ENCODE measurements around the gene TMEM94. TPM values are rescaled to one million over a fixed set of nuclear protein-coding genes. Genes with fewer than 3 reads are reported as not detected.

Gene TMEM94
- total and polyA plus RNA-seq, 2 of the 4 experiments (the other 2 are of a cell fraction) = 8.4 to 64.7 TPM

DNA sequence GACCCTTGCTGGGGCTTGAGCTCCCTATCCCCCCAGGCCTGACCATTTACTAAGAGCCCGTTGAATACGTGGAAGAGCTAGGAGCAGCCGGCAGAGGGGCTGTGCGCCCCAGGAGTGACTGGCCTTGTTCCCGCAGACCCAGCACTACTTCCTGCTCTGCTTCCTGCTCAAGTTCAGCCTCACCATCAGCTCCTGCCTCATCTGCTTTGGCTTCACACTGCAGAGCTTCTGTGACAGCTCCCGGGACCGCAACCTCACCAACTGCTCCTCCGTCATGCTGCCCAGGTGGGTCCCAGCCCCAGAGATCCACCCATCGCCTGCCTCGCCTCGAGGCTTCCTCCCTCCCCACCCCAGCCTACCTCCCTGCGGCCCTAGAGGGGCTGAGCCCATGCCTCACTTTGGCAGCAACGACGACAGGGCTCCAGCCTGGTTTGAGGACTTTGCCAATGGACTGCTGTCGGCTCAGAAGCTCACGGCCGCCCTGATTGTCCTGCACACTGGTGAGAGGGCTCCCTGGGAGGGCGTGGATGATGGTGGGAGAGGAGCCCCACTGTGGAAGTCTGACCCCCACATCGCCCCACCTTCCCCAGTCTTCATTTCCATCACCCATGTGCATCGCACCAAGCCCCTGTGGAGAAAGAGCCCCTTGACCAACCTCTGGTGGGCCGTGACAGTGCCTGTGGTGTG, 41.7 kb downstream of the TMEM94 start:
- DNase-seq (no peak), ATAC-seq (ENCODE audit: low read depth) (no peak)
- Histone ChIP-seq H2BK5ac (ENCODE audit: low read depth, low read length, poor library complexity, severe bottlenecking) (no peak overlapping the region), H3K9me3 (ENCODE audit: control insufficient read depth, insufficient read depth, low read length) (no peaks in the 10 kb centered on the region), H3K4ac (ENCODE audit: low read depth, low read length) (no peak overlapping the region), H2AK5ac (ENCODE audit: low read depth, low read length) (no peak overlapping the region), H2BK20ac (ENCODE audit: low read depth, low read length) (no peak overlapping the region), H2AK9ac (replicated peaks; ENCODE audit: low read depth, low read length, poor library complexity) (peak overlapping the region; percentile 72), H3K27ac (ENCODE audit: insufficient read depth, low read length) (no peak overlapping the region), H3K4me1 (ENCODE audit: control insufficient read depth, insufficient read depth, low read length) (no peaks in the 10 kb centered on the region), H4K8ac (ENCODE audit: low read depth in 2 of 2, low read length in 2 of 2) (no peak overlapping the region), H2AFZ (replicated peaks; ENCODE audit: low read length, poor library complexity) (no peak overlapping the region), H3K79me1 (ENCODE audit: low read depth in 1 of 2, low read length in 2 of 2) (no peaks in the 10 kb centered on the region), H3K4me2 (ENCODE audit: low read depth, low read length) (no peak overlapping the region), H3K18ac (ENCODE audit: low read depth, low read length) (no peak overlapping the region), H3K56ac (ENCODE audit: extremely low read depth, insufficient read depth, low read length) (no peak overlapping the region), H2BK15ac (ENCODE audit: low read depth, low read length) (no peak overlapping the region), H3K4me3 (ENCODE audit: insufficient read depth, low read depth, low read length) (no peak overlapping the region), H2BK120ac (ENCODE audit: low read depth, low read length) (no peak overlapping the region), H3K9ac (ENCODE audit: low read depth, low read length) (no peak overlapping the region), H3K23ac (ENCODE audit: low read depth, low read length) (no peak overlapping the region), H3K27me3 (ENCODE audit: control insufficient read depth, insufficient read depth, low read length) (no peaks in the 10 kb centered on the region), H3K14ac (replicated peaks; ENCODE audit: low read depth, low read length) (no peak overlapping the region), H4K20me1 (ENCODE audit: insufficient read depth, low read length) (no peaks in the 10 kb centered on the region), H3K9me1 (ENCODE audit: insufficient read depth, low read length) (no peaks in the 10 kb centered on the region), H4K91ac (ENCODE audit: insufficient read depth, low read depth, low read length) (no peak overlapping the region), H3K36me3 (ENCODE audit: control insufficient read depth, insufficient read depth, low read length) (peaks cover 57% of the 10 kb centered on the region), H4K5ac (ENCODE audit: low read depth, low read length) (no peak overlapping the region)
- ChIA-PET CTCF (no interaction called here), POLR2A (ENCODE audit: unreplicated experiment) (no interaction called here)
- WGBS, 2 experiments (ENCODE audit: extremely low coverage in 2 of 2, insufficient read length in 1 of 2) = 98% methylated on average over 5 of the region's 21 CpGs; no CpG with 5 or more reads in 1 of the 2 experiments
- BruUV-seq (replicated peaks) = no TSS peak
- in situ Hi-C loops (cut with MboI; ENCODE audit: low sequenced_read_pairs) (no loop called here), dilution Hi-C loops (cut with HindIII; ENCODE audit: low sequenced_read_pairs, unreplicated experiment) (no loop called here), intact Hi-C loops (cut with micrococcal nuclease) (no loop called here)
- TF ChIP-seq, protein P1, sequence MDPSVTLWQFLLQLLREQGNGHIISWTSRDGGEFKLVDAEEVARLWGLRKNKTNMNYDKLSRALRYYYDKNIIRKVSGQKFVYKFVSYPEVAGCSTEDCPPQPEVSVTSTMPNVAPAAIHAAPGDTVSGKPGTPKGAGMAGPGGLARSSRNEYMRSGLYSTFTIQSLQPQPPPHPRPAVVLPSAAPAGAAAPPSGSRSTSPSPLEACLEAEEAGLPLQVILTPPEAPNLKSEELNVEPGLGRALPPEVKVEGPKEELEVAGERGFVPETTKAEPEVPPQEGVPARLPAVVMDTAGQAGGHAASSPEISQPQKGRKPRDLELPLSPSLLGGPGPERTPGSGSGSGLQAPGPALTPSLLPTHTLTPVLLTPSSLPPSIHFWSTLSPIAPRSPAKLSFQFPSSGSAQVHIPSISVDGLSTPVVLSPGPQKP (IDR thresholded peaks at IDR 0.05; ENCODE audit: borderline replicate concordance, low read depth, low read length) = no peak
- TF ChIP-seq, protein P2, sequence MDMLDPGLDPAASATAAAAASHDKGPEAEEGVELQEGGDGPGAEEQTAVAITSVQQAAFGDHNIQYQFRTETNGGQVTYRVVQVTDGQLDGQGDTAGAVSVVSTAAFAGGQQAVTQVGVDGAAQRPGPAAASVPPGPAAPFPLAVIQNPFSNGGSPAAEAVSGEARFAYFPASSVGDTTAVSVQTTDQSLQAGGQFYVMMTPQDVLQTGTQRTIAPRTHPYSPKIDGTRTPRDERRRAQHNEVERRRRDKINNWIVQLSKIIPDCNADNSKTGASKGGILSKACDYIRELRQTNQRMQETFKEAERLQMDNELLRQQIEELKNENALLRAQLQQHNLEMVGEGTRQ (IDR thresholded peaks at IDR 0.05; ENCODE audit: low read depth, low read length) = no peak
- TF ChIP-seq CEBPB (IDR thresholded peaks at IDR 0.05; ENCODE audit: low read depth, low read length) (no peak), MXI1 (IDR thresholded peaks at IDR 0.05; ENCODE audit: borderline replicate concordance, low read depth, low read length) (no peak), RCOR1 (IDR thresholded peaks at IDR 0.05; ENCODE audit: insufficient replicate concordance, low read length) (no peak), CHD1 (IDR thresholded peaks at IDR 0.05; ENCODE audit: low read depth, low read length) (no peak), POLR2A (IDR thresholded peaks at IDR 0.05; ENCODE audit: low read depth, low read length) (no peak), MAFK (IDR thresholded peaks at IDR 0.05; ENCODE audit: low read depth, low read length) (no peak), MAZ (IDR thresholded peaks at IDR 0.05; ENCODE audit: borderline replicate concordance, low read depth, low read length) (no peak), RFX5 (IDR thresholded peaks at IDR 0.05; ENCODE audit: low read depth, low read length) (no peak), RAD21 (IDR thresholded peaks at IDR 0.05; ENCODE audit: low read length) (no peak), FOS (IDR thresholded peaks at IDR 0.05; ENCODE audit: low read depth, low read length) (no peak), SMC3 (IDR thresholded peaks at IDR 0.05; ENCODE audit: low read depth, low read length) (no peak), NFE2L2 (IDR thresholded peaks at IDR 0.05; ENCODE audit: low read depth, low read length) (no peak), BHLHE40 (IDR thresholded peaks at IDR 0.05; ENCODE audit: low read depth, low read length) (no peak)
- TF ChIP-seq, protein P3, sequence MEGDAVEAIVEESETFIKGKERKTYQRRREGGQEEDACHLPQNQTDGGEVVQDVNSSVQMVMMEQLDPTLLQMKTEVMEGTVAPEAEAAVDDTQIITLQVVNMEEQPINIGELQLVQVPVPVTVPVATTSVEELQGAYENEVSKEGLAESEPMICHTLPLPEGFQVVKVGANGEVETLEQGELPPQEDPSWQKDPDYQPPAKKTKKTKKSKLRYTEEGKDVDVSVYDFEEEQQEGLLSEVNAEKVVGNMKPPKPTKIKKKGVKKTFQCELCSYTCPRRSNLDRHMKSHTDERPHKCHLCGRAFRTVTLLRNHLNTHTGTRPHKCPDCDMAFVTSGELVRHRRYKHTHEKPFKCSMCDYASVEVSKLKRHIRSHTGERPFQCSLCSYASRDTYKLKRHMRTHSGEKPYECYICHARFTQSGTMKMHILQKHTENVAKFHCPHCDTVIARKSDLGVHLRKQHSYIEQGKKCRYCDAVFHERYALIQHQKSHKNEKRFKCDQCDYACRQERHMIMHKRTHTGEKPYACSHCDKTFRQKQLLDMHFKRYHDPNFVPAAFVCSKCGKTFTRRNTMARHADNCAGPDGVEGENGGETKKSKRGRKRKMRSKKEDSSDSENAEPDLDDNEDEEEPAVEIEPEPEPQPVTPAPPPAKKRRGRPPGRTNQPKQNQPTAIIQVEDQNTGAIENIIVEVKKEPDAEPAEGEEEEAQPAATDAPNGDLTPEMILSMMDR (conservative IDR thresholded peaks at IDR 0.05; ENCODE audit: low read depth, low read length) = no peak

All from IMR-90 (cell line).